ENCODE results near the gene FOXL3.

GRCh38 chr7:299169-299568 is 9.2 kb downstream of the FOXL3 start:
- TF ChIP-seq CTCF (IDR thresholded peaks at IDR 0.05) (no peak), EZH2 (IDR thresholded peaks at IDR 0.05; ENCODE audit: borderline replicate concordance, insufficient read depth, low read depth, low read length, poor library complexity, severe bottlenecking) (no peak)
